ENCODE results near the gene ITGA1. TPM values are rescaled to one million over a fixed set of nuclear protein-coding genes. Genes with fewer than 3 reads are reported as not detected.

ITGA1 gene
- total RNA-seq, 1 experiment from 2014 or later = 4.0 TPM

GRCh38 chr5:52861368-52861767 is 73.7 kb downstream of the ITGA1 start:
- no TSS peak for BruUV-seq (replicated peaks)
- Histone ChIP-seq H3K36me3 (ENCODE audit: low read depth) (no peaks in the 10 kb centered on the region), H3K4me1 (replicated peaks; ENCODE audit: insufficient read depth) (no peaks in the 10 kb centered on the region), H4K20me1 (ENCODE audit: insufficient read depth) (no peaks in the 10 kb centered on the region), H3K4me3 (no peak overlapping the region), H3K9me2 (ENCODE audit: insufficient read depth) (no peaks in the 10 kb centered on the region; the same call in 1 of the 2 replicates), H3K27me3 (ENCODE audit: insufficient read depth, low read depth) (no peaks in the 10 kb centered on the region), H3F3A (ENCODE audit: insufficient read depth, low read depth) (no peaks in the 10 kb centered on the region), H3K27ac (no peak overlapping the region), H3K9me3 (ENCODE audit: insufficient read depth, low read depth) (no peaks in the 10 kb centered on the region; the same call in 1 of the 2 replicates), H3K4me2 (no peak overlapping the region), H3K79me2 (ENCODE audit: low read depth) (no peaks in the 10 kb centered on the region), H2AFZ (no peak overlapping the region)
- intact Hi-C loops (cut with micrococcal nuclease; ENCODE audit: unreplicated experiment) = no loop called here
- CTCF ChIA-PET = interaction anchor here (0.7 kb wide), 1 partner anchor 1902 kb away, joined by 7 read pairs; no protein-coding TSS in a partner anchor
- peak in 1 of 2 experiments; percentile 49 for DNase-seq
- TF ChIP-seq CTCF (conservative IDR thresholded peaks at IDR 0.05) (no peak), EZH2 (IDR thresholded peaks at IDR 0.05; ENCODE audit: low read depth) (no peak)
- POLR2A ChIA-PET (ENCODE audit: unreplicated experiment) = no interaction called here

- no peaks in the 10 kb centered on the region for H3K79me2 ChIP-seq (ENCODE audit: low read depth)
- H3K4me3 ChIP-seq = no peak overlapping the region
- no peak for TF ChIP-seq CTCF (conservative IDR thresholded peaks at IDR 0.05)
- no peak for TF ChIP-seq EZH2 (IDR thresholded peaks at IDR 0.05; ENCODE audit: low read depth)
- no peaks in the 10 kb centered on the region; the same call in 1 of the 2 replicates for H3K9me2 ChIP-seq (ENCODE audit: insufficient read depth)
- no peaks in the 10 kb centered on the region for H3K27me3 ChIP-seq (ENCODE audit: insufficient read depth, low read depth)
- no peaks in the 10 kb centered on the region for H3F3A ChIP-seq (ENCODE audit: insufficient read depth, low read depth)
- no peak overlapping the region for H3K4me2 ChIP-seq
- H3K4me1 ChIP-seq (replicated peaks; ENCODE audit: insufficient read depth) = no peaks in the 10 kb centered on the region
- DNase-seq = no peak
- H3K27ac ChIP-seq = no peak overlapping the region
- no peaks in the 10 kb centered on the region for H3K36me3 ChIP-seq (ENCODE audit: low read depth)
- intact Hi-C loops (cut with micrococcal nuclease; ENCODE audit: unreplicated experiment) = no loop called here
- BruUV-seq (replicated peaks) = no TSS peak
- ChIA-PET CTCF (no interaction called here), POLR2A (ENCODE audit: unreplicated experiment) (no interaction called here)
- no peaks in the 10 kb centered on the region for H4K20me1 ChIP-seq (ENCODE audit: insufficient read depth)
- no peaks in the 10 kb centered on the region; the same call in 1 of the 2 replicates for H3K9me3 ChIP-seq (ENCODE audit: insufficient read depth, low read depth)
- H2AFZ ChIP-seq = peak overlapping the region; percentile 49; the same call in 1 of the 2 replicates
Measured at GRCh38 chr5:52863715-52864290, 76.1 kb downstream of the ITGA1 start.

GRCh38 chr5:52864371-52864770 is 76.7 kb downstream of the ITGA1 start:
- peak overlapping the region; percentile 49; the same call in 1 of the 2 replicates for H2AFZ ChIP-seq
- H3K36me3 ChIP-seq (ENCODE audit: low read depth) = no peaks in the 10 kb centered on the region
- ChIA-PET POLR2A (ENCODE audit: unreplicated experiment) (no interaction called here), CTCF (no interaction called here)
- no peak for DNase-seq
- H3F3A ChIP-seq (ENCODE audit: insufficient read depth, low read depth) = no peaks in the 10 kb centered on the region
- no peaks in the 10 kb centered on the region for H3K27me3 ChIP-seq (ENCODE audit: insufficient read depth, low read depth)
- no peak overlapping the region for H3K4me2 ChIP-seq
- no peaks in the 10 kb centered on the region for H3K79me2 ChIP-seq (ENCODE audit: low read depth)
- no TSS peak for BruUV-seq (replicated peaks)
- H3K4me3 ChIP-seq = no peak overlapping the region
- H4K20me1 ChIP-seq (ENCODE audit: insufficient read depth) = no peaks in the 10 kb centered on the region
- no peak for TF ChIP-seq EZH2 (IDR thresholded peaks at IDR 0.05; ENCODE audit: low read depth)
- no peak for TF ChIP-seq CTCF (conservative IDR thresholded peaks at IDR 0.05)
- no peak overlapping the region for H3K27ac ChIP-seq
- no peaks in the 10 kb centered on the region; the same call in 1 of the 2 replicates for H3K9me3 ChIP-seq (ENCODE audit: insufficient read depth, low read depth)
- H3K4me1 ChIP-seq (replicated peaks; ENCODE audit: insufficient read depth) = no peaks in the 10 kb centered on the region
- H3K9me2 ChIP-seq (ENCODE audit: insufficient read depth) = no peaks in the 10 kb centered on the region
- intact Hi-C loops (cut with micrococcal nuclease; ENCODE audit: unreplicated experiment) = no loop called here
